Measurements from ENCODE around the gene KLHDC8A.
"Not testable (repeated sequence)": the region's sequence is repeated elsewhere in the genome, so short reads cannot be mapped to it uniquely, and the experiment has no call there.

The KLHDC8A gene

DNA sequence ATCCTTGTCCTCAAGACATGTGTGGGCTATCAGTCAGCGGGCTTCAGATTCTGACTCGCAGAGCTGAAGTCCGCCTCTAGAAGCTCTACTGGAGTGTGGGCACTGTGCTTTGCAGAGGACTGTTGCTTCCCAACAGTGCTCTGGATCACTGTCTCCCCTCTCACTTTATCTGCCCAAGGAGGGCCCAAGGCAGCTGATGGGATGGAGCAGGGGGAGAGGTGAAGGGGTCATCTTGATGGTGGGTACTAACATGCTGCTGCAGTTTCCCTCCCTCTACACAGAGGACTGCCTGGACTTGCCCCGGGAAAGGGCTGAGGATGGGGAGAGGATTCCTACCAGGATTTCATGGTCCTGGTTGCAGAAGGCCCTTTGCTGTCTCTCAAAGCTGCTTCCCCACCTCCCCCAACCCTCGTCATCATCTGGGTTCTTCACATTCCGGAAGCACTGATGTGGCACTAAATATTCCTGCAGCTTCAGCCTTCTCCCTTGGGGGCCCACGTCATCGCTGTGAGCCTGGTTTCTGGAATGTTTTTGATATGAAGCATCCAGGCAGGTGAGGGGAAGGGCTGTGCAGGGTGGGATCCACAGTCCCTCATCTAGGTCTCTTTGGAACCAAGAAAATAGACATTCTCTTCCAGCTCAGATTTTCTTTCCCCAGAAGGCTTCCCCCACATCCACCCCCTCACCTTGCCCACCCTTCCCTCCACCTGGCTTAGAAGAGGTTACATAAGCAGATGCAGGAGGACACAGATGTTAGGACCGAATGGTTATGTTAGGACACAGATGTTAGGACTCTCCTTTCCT is 58.3 kb downstream of the KLHDC8A start:
- peak; percentile 98 for DNase-seq (ENCODE audit: low read depth, low spot score)

DNA sequence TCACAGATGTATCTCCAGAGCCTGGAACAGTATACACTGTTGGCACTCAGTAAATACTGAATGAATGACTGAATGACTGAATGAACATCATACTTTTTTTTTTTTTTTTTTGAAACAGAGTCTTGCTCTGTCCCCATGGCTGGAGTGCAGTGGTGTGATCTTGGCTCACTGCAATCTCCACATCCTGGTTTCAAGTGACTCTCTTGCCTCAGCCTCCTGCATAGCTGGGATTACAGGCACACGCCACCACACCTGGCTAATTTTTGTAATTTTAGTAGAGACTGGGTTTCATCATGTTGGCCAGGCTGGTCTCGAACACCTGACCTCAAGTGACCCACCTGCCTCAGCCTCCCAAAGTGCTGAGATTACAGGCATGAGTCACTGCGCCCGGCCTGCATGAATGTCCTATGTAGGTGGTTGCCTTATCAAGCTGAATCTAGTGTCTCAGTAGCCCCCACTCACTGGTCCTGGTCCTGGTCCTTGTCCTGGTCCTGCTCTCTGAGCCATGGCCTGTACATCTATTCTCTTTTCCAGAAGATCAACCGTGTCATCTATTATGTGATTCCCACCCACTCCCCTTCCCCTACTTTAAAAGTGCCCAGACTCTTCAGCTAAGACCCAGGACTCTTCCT is 59.1 kb downstream of the KLHDC8A start:
- DNase-seq (ENCODE audit: low read depth, low spot score) = not testable (repeated sequence)

DNA sequence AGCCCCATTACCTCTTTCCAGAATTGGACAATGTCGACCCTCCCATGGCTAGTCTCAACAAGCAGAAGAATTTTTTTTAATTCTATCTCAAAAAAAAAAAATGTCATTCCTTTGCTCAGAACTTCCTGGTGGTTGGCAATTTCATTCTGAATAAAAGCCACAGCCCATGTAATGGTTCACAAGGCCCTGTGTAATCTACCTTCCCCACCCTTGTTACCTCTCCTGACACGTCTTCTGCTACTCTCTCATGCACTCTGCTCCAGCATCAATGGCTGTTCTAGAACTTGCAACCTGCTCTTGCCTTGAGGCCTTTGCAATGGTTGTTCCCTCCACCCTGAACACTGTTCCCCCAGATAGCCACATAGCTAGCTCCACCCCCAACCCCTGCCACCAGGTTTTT is 60.6 kb downstream of the KLHDC8A start:
- no peak for DNase-seq (ENCODE audit: low read depth, low spot score)

- DNase-seq (ENCODE audit: low read depth, low spot score) = no peak
These were observed 61.8 kb downstream of the KLHDC8A start for GRCh38 chr1:205294934-205295333.

DNA sequence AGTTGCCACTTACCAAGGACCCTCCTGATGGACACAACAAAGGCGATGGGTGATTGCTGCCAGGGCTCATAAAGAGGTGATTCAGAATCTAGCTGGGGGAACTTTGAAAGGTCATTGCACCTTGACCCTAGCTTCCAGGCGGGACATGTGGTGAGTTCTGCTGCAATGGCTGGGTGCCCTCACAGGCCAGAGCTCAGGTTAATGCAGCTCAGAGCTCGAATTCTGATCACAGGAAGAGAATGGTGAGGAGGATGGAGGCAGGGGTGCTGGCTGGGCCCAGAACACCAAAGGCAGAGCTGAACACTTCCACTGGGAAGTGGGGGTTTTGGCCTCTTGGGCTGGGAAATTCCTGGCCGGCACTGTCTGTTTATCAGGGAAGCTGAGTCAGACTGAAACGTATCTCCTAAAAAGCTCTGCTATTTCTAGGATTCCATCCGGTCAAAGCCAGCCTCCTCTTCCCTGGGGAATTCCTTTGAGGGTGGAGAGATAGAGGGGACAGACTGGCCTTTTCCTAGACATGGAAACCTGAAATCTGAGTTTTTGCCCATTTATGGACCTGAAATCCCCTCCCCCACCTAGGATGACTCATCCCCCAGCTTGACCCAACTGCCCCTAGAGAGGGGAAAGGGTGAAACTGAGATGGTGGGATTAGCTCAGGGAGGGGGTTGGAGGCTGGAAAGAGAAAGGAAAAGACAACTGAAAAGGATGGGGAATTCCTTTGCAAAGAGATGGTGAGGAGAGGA is 62.4 kb downstream of the KLHDC8A start:
- peak; percentile 76 for DNase-seq (ENCODE audit: low read depth, low spot score)

DNA sequence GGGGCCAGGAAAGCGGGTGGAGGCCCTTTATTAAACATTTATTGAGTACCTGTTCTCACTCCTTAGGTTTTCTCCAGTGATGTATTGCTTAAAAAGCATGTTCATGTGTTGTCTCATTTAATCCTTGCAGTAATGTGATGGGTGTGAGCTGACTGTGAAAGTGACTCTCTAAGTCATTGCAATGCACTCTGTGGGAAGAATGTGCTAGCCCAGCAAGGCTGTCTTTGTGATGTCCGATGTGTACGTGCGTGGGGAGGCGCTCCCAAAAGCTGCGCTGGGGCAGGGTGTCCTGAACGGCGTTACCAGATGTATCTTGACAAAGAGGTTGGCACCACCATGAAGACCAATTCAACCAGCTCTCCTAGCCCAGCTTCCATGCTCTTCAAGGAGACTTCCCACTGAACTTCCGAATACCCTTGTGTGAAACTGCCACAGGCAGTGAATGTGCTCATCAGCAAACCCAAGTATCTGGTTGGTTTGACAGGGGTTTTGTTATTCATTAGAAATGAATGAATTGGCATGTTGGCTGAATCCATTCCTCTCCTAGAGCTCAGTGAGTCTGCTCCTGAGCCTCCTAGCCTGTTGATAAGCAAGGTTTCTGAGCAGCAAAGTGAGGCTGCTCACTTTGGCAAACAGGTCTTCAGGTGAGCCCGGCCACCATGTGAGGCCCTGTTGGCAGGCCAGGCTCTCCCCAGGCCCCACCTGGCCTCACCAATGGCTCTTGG is 63.2 kb downstream of the KLHDC8A start:
- DNase-seq (ENCODE audit: low read depth, low spot score) = no peak

- no peak for DNase-seq (ENCODE audit: low read depth, low spot score)
These were observed 65.1 kb downstream of the KLHDC8A start for GRCh38 chr1:205291596-205291995.

DNA sequence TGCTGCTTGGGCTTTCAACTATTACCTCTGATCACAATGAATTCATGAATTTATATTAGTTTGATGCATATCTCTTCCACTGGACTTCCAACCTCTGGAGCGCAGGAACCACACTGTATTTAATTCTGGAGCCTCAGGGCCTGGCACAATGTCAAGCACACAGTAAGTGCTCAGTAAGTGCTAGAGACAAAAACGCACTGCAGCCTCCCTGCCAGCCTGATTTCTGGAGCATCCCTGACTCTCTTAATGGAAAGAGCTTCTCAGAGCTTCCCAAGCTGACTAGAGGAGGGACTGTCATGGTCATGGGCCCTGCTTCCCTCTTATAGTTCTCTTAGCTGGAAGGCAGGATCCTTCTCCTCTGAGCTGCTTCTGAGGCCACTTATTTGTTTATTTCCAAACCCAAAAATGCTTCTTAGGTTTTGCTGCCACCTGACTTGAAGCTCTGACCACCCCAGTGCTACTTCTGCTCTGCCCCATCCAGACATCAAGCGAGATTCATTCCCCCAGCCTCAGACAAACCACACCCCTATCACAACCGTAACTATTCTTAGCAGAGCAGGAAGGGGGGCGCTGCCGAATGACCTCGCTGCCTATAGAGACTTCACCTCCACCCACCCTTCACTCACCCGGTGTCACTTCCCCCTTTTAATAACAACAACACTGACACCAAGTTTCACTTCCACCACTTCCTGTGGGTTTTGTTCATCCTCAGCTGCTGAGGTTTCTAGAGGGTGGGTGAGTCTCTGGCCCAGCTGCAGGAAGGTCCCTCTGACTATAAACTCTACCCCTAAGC is 68.8 kb downstream of the KLHDC8A start:
- no peak for DNase-seq (ENCODE audit: low read depth, low spot score)

GRCh38 chr1:205287076-205287475 is 69.6 kb downstream of the KLHDC8A start:
- DNase-seq (ENCODE audit: low read depth, low spot score) = no peak

GRCh38 chr1:205286335-205286950 is 70.3 kb downstream of the KLHDC8A start:
- DNase-seq (ENCODE audit: low read depth, low spot score) = peak; percentile 84

All from astrocyte of the hippocampus (primary cell).